HepG2 (cell line): Measurements from ENCODE around the gene EML2. TPM values are rescaled to one million over a fixed set of nuclear protein-coding genes. Genes with fewer than 3 reads are reported as not detected.
A peak's percentile ranks its signal among the peaks of the same experiment; 100 is the strongest.

Experiments used
- ATAC-seq: fragments of 200-7000 bp; cut with Tn5 transposase; 3 replicates; pipeline ENCODE4 v1.9.1; 2020; ENCODE audit warnings: mild to moderate bottlenecking, moderate library complexity
- BruUV-seq: library from RNA; stranded (reverse); fragments of 400-500 nt; replicated peaks from 2 replicates; lab custom pipeline; 2021; lab: Mats Ljungman, UMichigan
- CTCF ChIA-PET: fragments of 300-600 bp; formaldehyde crosslinking; extraction: SDS; loops from one replicate; lab custom pipeline; 2021; ENCODE audit warnings: low total read pairs, inconsistent platforms, low intra/inter-chr PET ratio; lab: Yijun Ruan, JAX
- POLR2A ChIA-PET: fragments of 350-600 bp; sonication (Branson Sonifier 250); formaldehyde crosslinking; loops from one replicate; lab custom pipeline; 2020; ENCODE audit warnings: antibody characterized with exemption, inconsistent platforms; lab: Yijun Ruan, JAX
- DNase-seq: peaks from one replicate; pipeline ENCODE4 v3.0.0-alpha.2; 2015; ENCODE audit warnings: low spot score
- FAIRE-seq: peaks from 3 replicates; lab custom pipeline; 2011; peaks lifted over from hg19 to GRCh38; lab: Jason Lieb, UNC
- H2AFZ ChIP-seq: one replicate; pipeline ENCODE4 v1.6.1; 2011; ENCODE audit warnings: low read length, inconsistent platforms
- H3K27ac ChIP-seq: fragments of 300-600 bp; 3 replicates; pipeline ENCODE4 v1.8.0; 2011; ENCODE audit warnings: mixed run types, mild to moderate bottlenecking, mixed read lengths, low read length, inconsistent platforms; ENCODE audit not compliant: insufficient read depth; ENCODE audit errors: extremely low read length
- H3K27me3 ChIP-seq, 2 experiments: fragments of 200-600 bp in 1 of 2; 2 replicates in 1 of 2; 3 replicates in 1 of 2; pipeline versions ENCODE4 v1.6.0 to v1.8.0; 2011; ENCODE audit warnings: low read length in 2 of 2, mild to moderate bottlenecking in 2 of 2, moderate library complexity in 2 of 2, inconsistent platforms in 1 of 2; ENCODE audit not compliant: insufficient read depth in 2 of 2, control insufficient read depth in 1 of 2
- H3K36me3 ChIP-seq, 2 experiments: fragments of 200-600 bp in 1 of 2; replicated peaks in 1 of 2; 2 replicates in 1 of 2; 3 replicates in 1 of 2; pipeline versions ENCODE4 v1.5.1 to v1.8.0; 2011; ENCODE audit warnings: low read length in 2 of 2, inconsistent platforms in 1 of 2; ENCODE audit not compliant: insufficient read depth in 2 of 2, control insufficient read depth in 1 of 2
- H3K4me1 ChIP-seq: 2 replicates; pipeline ENCODE4 v1.5.1; 2012; ENCODE audit warnings: low read length, inconsistent platforms; ENCODE audit not compliant: insufficient read depth
- H3K4me2 ChIP-seq: 2 replicates; pipeline ENCODE4 v1.6.0; 2011; ENCODE audit warnings: low read depth, low read length, inconsistent platforms
- H3K4me3 ChIP-seq, 3 experiments: fragments of 200-600 bp in 1 of 3; sonication (generic), shearing (Covaris generic) in 1 of 3; replicated peaks in 1 of 3; 2 replicates each; pipeline ENCODE4 v1.5.1; 2011 to 2016; ENCODE audit warnings: low read length in 3 of 3, inconsistent platforms in 2 of 3, low read depth in 2 of 3, mild to moderate bottlenecking in 2 of 3, control low read depth in 1 of 3, mixed read lengths in 1 of 3; ENCODE audit not compliant: insufficient read depth in 1 of 3
- H3K79me2 ChIP-seq: one replicate; pipeline ENCODE4 v1.6.1; 2011; ENCODE audit warnings: low read length, inconsistent platforms; ENCODE audit not compliant: insufficient read depth
- H3K9ac ChIP-seq: 2 replicates; pipeline ENCODE4 v1.6.0; 2011; ENCODE audit warnings: mild to moderate bottlenecking, low read depth, low read length, inconsistent platforms; ENCODE audit not compliant: insufficient read depth
- H3K9me3 ChIP-seq: 2 replicates; pipeline ENCODE4 v1.5.1; 2012; ENCODE audit warnings: mild to moderate bottlenecking, low read length
- H4K20me1 ChIP-seq: 2 replicates; pipeline ENCODE4 v1.6.0; 2011; ENCODE audit warnings: inconsistent platforms, mild to moderate bottlenecking, low read length, moderate library complexity; ENCODE audit not compliant: insufficient read depth
- CREBL2 ChIP-seq: sonication (generic); formaldehyde crosslinking; IDR thresholded peaks from 2 replicates; pipeline ENCODE4 v1.8.1; 2023; ENCODE audit warnings: missing genetic modification reagents, mild to moderate bottlenecking, borderline replicate concordance
- DMAP1 ChIP-seq: IDR thresholded peaks from 2 replicates; pipeline ENCODE4 v1.6.1; 2016
- HOXA3 ChIP-seq: sonication (generic); formaldehyde crosslinking; IDR thresholded peaks from 2 replicates; pipeline ENCODE4 v1.5.0; 2020; ENCODE audit warnings: missing genetic modification reagents
- LCORL ChIP-seq, 2 experiments: fragments of 450-650 bp in 1 of 2; sonication (generic) in 1 of 2; formaldehyde crosslinking in 1 of 2; IDR thresholded peaks; 2 replicates each; pipeline versions ENCODE4 v1.5.0 to v1.6.1; 2017 to 2020; ENCODE audit warnings: antibody characterized with exemption in 1 of 2, missing genetic modification reagents in 1 of 2
- MAZ ChIP-seq, 2 experiments: sonication (generic) in 1 of 2; formaldehyde crosslinking in 1 of 2; IDR thresholded peaks; 2 replicates each; pipeline versions ENCODE4 v1.5.0 to v1.6.1; 2012 to 2020; ENCODE audit warnings: low read depth in 2 of 2, mild to moderate bottlenecking in 2 of 2, borderline replicate concordance in 1 of 2, improper control_type of control experiment in 1 of 2, low read length in 1 of 2, missing genetic modification reagents in 1 of 2, moderate library complexity in 1 of 2
- MXD4 ChIP-seq: IDR thresholded peaks from 2 replicates; pipeline ENCODE4 v1.6.1; 2016; ENCODE audit warnings: mild to moderate bottlenecking, missing biosample characterization, missing genetic modification reagents
- PBX2 ChIP-seq: IDR thresholded peaks from 2 replicates; pipeline ENCODE4 v1.6.1; 2016; ENCODE audit warnings: control low read depth
- REXO4 ChIP-seq: sonication (generic); formaldehyde crosslinking; IDR thresholded peaks from 2 replicates; pipeline ENCODE4 v1.8.0; 2022; ENCODE audit warnings: missing genetic modification reagents, mild to moderate bottlenecking, borderline replicate concordance
- RFXANK ChIP-seq: IDR thresholded peaks from 2 replicates; pipeline ENCODE4 v1.6.1; 2016
- SALL2 ChIP-seq: sonication (generic); formaldehyde crosslinking; IDR thresholded peaks from 2 replicates; pipeline ENCODE4 v1.8.1; 2023; ENCODE audit warnings: mild to moderate bottlenecking, missing genetic modification reagents, inconsistent platforms
- SETDB1 ChIP-seq: sonication (generic); formaldehyde crosslinking; IDR thresholded peaks from 2 replicates; pipeline ENCODE4 v1.5.1; 2020; ENCODE audit warnings: missing genetic modification reagents, mild to moderate bottlenecking, borderline replicate concordance
- STAG1 ChIP-seq: sonication (generic); formaldehyde crosslinking; IDR thresholded peaks from 2 replicates; pipeline ENCODE4 v1.4.0; 2020; ENCODE audit warnings: missing genetic modification reagents
- TAF1 ChIP-seq: sonication (generic); formaldehyde crosslinking; IDR thresholded peaks from 2 replicates; pipeline ENCODE4 v1.4.0; 2020; ENCODE audit warnings: missing genetic modification reagents
- ZFX ChIP-seq: sonication (generic); formaldehyde crosslinking; IDR thresholded peaks from 2 replicates; pipeline ENCODE4 v1.4.0; 2020; ENCODE audit warnings: mild to moderate bottlenecking, low read depth, missing genetic modification reagents, moderate library complexity
- ZNF10 ChIP-seq: sonication (generic); formaldehyde crosslinking; IDR thresholded peaks from 2 replicates; pipeline ENCODE4 v1.4.0; 2020; ENCODE audit warnings: mild to moderate bottlenecking, low read depth, missing genetic modification reagents, borderline replicate concordance
- ZNF274 ChIP-seq: sonication (generic); formaldehyde crosslinking; IDR thresholded peaks from 2 replicates; pipeline ENCODE4 v1.5.1; 2020; ENCODE audit warnings: mild to moderate bottlenecking, missing genetic modification reagents
- ZNF570 ChIP-seq: sonication (generic); formaldehyde crosslinking; IDR thresholded peaks from 2 replicates; pipeline ENCODE4 v1.4.0; 2020; ENCODE audit warnings: mild to moderate bottlenecking, missing genetic modification reagents, borderline replicate concordance
- ZSCAN22 ChIP-seq: sonication (generic); formaldehyde crosslinking; IDR thresholded peaks from 2 replicates; pipeline ENCODE4 v1.4.0; 2020; ENCODE audit warnings: mild to moderate bottlenecking, missing genetic modification reagents
- WGBS: methylation state at CpG from one replicate; pipeline ENCODE4 v1.1.6; 2017; ENCODE audit warnings: low lambda C conversion rate; 5-methylcytosine and 5-hydroxymethylcytosine counted together
- in situ Hi-C: cut with HindIII; loops from 2 replicates; pipeline ENCODE4 v1.10.0; 2017; ENCODE audit warnings: low pct_unique_long_range_greater_than_20kb; ENCODE audit not compliant: extremely low pct_ligation_motif_present
- intact Hi-C: fragments of 100-400 bp; cut with micrococcal nuclease; formaldehyde crosslinking; loops from one replicate; pipeline ENCODE4 v1.10.0; 2022; ENCODE audit not compliant: unreplicated experiment
- polyA plus RNA-seq, 8 experiments: library from polyadenylated mRNA; depleted of rRNA in 3 of 8; stranded (reverse) in 7 of 8; unstranded in 1 of 8; fragments of >200 nt; fragmentation: Illumina TruSeq in 4 of 8; extraction: Trizol in 4 of 8; gene quantifications; 2 replicates each; pipeline versions ENCODE4 v1.2.1 to v1.2.3, GENCODE V29; 2011 to 2016; ENCODE audit warnings: low read depth in 4 of 8, missing spikeins in 1 of 8, mixed read lengths in 1 of 8; ENCODE audit not compliant: insufficient read depth in 1 of 8
- total RNA-seq, 5 experiments: library from RNA; depleted of rRNA; stranded (reverse); fragments of >200 nt; fragmentation: Illumina TruSeq; extraction: Trizol; gene quantifications; 2 replicates each; pipeline ENCODE4 v1.2.3, GENCODE V29; 2016; ENCODE audit warnings: low read depth in 1 of 5
- TF ChIP-seq, protein P1 (sequence below): sonication (generic); formaldehyde crosslinking; IDR thresholded peaks from 2 replicates; pipeline ENCODE4 v1.4.0; 2020; ENCODE audit warnings: missing genetic modification reagents
- TF ChIP-seq, protein P2 (sequence below): sonication (generic); formaldehyde crosslinking; IDR thresholded peaks from 2 replicates; pipeline ENCODE4 v1.4.0; 2020; ENCODE audit warnings: missing genetic modification reagents, mild to moderate bottlenecking, borderline replicate concordance

The EML2 gene
- total and polyA plus RNA-seq, 2 of the 13 experiments (the other 11 are each of a cell fraction or from before 2014, with no cell fraction given): 7.3 to 12.9 TPM

DNA sequence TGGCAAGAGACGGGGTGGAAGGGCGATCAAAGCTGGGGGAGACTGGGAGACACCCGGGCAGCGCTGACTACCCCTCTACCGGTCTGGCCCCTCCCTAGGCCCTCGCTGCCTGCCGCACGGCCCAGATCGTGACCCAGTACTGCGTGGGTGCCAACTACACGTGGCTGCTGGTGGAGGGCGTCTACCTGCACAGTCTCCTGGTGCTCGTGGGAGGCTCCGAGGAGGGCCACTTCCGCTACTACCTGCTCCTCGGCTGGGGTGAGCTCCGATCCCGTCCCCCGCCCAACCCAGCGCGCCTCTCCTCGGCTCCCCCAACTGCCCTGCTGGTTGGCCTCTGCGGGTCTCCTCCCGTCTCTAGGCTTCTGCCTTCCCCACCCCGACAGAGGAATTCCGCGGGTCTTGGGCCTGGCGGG lies 37.7 kb upstream of the EML2 start:
- 10% methylated on average over 12 of the region's 28 CpGs for WGBS
- TF ChIP-seq ZFX (0 out of 2 replicates have a peak, but pooled peaks have one; percentile 15), CREBL2 (CRISPR knock-in tag) (no peak), REXO4 (CRISPR knock-in tag) (no peak), RFXANK (CRISPR knock-in tag) (no peak), ZNF10 (CRISPR knock-in tag) (no peak), ZSCAN22 (CRISPR knock-in tag) (no peak), HOXA3 (CRISPR knock-in tag) (no peak), SALL2 (CRISPR knock-in tag) (peak; percentile 25; the same call in 1 of the 2 replicates), TAF1 (CRISPR knock-in tag) (no peak), ZNF274 (CRISPR knock-in tag) (no peak), PBX2 (CRISPR knock-in tag) (no peak), LCORL (IDR thresholded peaks at IDR 0.05) (no peak), LCORL (CRISPR knock-in tag; IDR thresholded peaks at IDR 0.05) (0 out of 2 replicates have a peak, but pooled peaks have one; percentile 45), MXD4 (CRISPR knock-in tag) (no peak), MAZ (IDR thresholded peaks at IDR 0.05; ENCODE audit: borderline replicate concordance, low read depth, low read length) (no peak), MAZ (CRISPR knock-in tag; IDR thresholded peaks at IDR 0.05; ENCODE audit: low read depth) (no peak), DMAP1 (CRISPR knock-in tag) (no peak), STAG1 (no peak), SETDB1 (CRISPR knock-in tag) (no peak), ZNF570 (CRISPR knock-in tag) (no peak)
- TF ChIP-seq, protein P1, sequence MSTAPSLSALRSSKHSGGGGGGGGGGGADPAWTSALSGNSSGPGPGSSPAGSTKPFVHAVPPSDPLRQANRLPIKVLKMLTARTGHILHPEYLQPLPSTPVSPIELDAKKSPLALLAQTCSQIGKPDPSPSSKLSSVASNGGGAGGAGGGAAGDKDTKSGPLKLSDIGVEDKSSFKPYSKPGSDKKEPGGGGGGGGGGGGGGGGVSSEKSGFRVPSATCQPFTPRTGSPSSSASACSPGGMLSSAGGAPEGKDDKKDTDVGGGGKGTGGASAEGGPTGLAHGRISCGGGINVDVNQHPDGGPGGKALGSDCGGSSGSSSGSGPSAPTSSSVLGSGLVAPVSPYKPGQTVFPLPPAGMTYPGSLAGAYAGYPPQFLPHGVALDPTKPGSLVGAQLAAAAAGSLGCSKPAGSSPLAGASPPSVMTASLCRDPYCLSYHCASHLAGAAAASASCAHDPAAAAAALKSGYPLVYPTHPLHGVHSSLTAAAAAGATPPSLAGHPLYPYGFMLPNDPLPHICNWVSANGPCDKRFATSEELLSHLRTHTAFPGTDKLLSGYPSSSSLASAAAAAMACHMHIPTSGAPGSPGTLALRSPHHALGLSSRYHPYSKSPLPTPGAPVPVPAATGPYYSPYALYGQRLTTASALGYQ (CRISPR knock-in tag): no peak
- TF ChIP-seq, protein P2, sequence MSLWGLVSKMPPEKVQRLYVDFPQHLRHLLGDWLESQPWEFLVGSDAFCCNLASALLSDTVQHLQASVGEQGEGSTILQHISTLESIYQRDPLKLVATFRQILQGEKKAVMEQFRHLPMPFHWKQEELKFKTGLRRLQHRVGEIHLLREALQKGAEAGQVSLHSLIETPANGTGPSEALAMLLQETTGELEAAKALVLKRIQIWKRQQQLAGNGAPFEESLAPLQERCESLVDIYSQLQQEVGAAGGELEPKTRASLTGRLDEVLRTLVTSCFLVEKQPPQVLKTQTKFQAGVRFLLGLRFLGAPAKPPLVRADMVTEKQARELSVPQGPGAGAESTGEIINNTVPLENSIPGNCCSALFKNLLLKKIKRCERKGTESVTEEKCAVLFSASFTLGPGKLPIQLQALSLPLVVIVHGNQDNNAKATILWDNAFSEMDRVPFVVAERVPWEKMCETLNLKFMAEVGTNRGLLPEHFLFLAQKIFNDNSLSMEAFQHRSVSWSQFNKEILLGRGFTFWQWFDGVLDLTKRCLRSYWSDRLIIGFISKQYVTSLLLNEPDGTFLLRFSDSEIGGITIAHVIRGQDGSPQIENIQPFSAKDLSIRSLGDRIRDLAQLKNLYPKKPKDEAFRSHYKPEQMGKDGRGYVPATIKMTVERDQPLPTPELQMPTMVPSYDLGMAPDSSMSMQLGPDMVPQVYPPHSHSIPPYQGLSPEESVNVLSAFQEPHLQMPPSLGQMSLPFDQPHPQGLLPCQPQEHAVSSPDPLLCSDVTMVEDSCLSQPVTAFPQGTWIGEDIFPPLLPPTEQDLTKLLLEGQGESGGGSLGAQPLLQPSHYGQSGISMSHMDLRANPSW: no peak

More for the DNA sequence above, 37.7 kb upstream of the EML2 start:
- peak overlapping the region; percentile 98 for H3K4me2 ChIP-seq
- DNase-seq: no peak
- peak; percentile 51 for ATAC-seq
- ChIA-PET CTCF (no interaction called here), POLR2A (interaction anchor here (0.6 to 5.3 kb wide), 14 partner anchors 8 to 208 kb away, joined by 3 to 44 read pairs (median 4); partner anchors contain the start of genes EML2, FBXO46, GIPR and OPA3)
- in situ Hi-C loops (no loop called here), intact Hi-C loops (loop anchor here (1.0 kb wide), 1 partner anchor 15 kb away; the partner anchor contains the start of gene QPCTL)
- no peaks in the 10 kb centered on the region for H4K20me1 ChIP-seq
- H3K79me2 ChIP-seq: no peaks in the 10 kb centered on the region
- no TSS peak for BruUV-seq
- H3K9me3 ChIP-seq: no peaks in the 10 kb centered on the region
- H2AFZ ChIP-seq: no peak overlapping the region
- H3K36me3 ChIP-seq: no peaks in the 10 kb centered on the region
- no peak for FAIRE-seq
- H3K27ac ChIP-seq: no peak overlapping the region
- peak overlapping the region; percentile 65 for H3K9ac ChIP-seq
- H3K4me1 ChIP-seq: peaks cover 30% of the 10 kb centered on the region
- peaks cover 0 to 2% of the 10 kb centered on the region in 2 experiments; a peak in 2 of 5 replicates for H3K27me3 ChIP-seq
- peak overlapping the region; percentile 34 to 85 (median 55); a peak in 5 of 6 replicates for H3K4me3 ChIP-seq
